DND-41 (cell line): Measurements from ENCODE around the gene STK32C.

Experiments
- ATAC-seq: fragments of 200-7000 bp; cut with Tn5 transposase; 3 replicates; pipeline ENCODE4 v1.9.1; 2021; ENCODE audit warnings: low read depth; ENCODE audit not compliant: insufficient read depth
- DNase-seq: peaks from one replicate; pipeline ENCODE4 v3.0.0-alpha.2; 2020
- H2AFZ ChIP-seq: 2 replicates; pipeline ENCODE4 v1.6.0; 2012; ENCODE audit warnings: low read depth, low read length
- H3K27ac ChIP-seq: 2 replicates; pipeline ENCODE4 v1.5.1; 2012; ENCODE audit warnings: low read length, inconsistent platforms
- H3K27me3 ChIP-seq: fragments of 200-600 bp; sonication (generic); 2 replicates; pipeline ENCODE4 v1.6.0; 2012; ENCODE audit warnings: low read length, mild to moderate bottlenecking, inconsistent platforms; ENCODE audit not compliant: insufficient read depth, poor library complexity
- H3K36me3 ChIP-seq: 2 replicates; pipeline ENCODE4 v1.5.1; 2012; ENCODE audit warnings: low read length, inconsistent platforms; ENCODE audit not compliant: insufficient read depth
- H3K4me1 ChIP-seq: 2 replicates; pipeline ENCODE4 v1.5.1; 2012; ENCODE audit warnings: mild to moderate bottlenecking, low read length; ENCODE audit not compliant: insufficient read depth
- H3K4me2 ChIP-seq: 2 replicates; pipeline ENCODE4 v1.6.0; 2012; ENCODE audit warnings: mild to moderate bottlenecking, moderate library complexity, low read length, inconsistent platforms; ENCODE audit not compliant: insufficient read depth
- H3K4me3 ChIP-seq, 2 experiments: fragments of 200-600 bp in 1 of 2; shearing (Covaris generic) in 1 of 2; 2 replicates each; pipeline ENCODE4 v1.5.1; 2012 to 2016; ENCODE audit warnings: inconsistent platforms in 2 of 2, low read length in 2 of 2, mild to moderate bottlenecking in 2 of 2, low read depth in 1 of 2, moderate library complexity in 1 of 2
- H3K79me2 ChIP-seq: 2 replicates; pipeline ENCODE4 v1.6.0; 2012; ENCODE audit warnings: low read length, inconsistent platforms; ENCODE audit not compliant: insufficient read depth
- H3K9ac ChIP-seq: 2 replicates; pipeline ENCODE4 v1.6.0; 2012; ENCODE audit warnings: low read depth, mild to moderate bottlenecking, inconsistent platforms, low read length, moderate library complexity
- H3K9me3 ChIP-seq: 2 replicates; pipeline ENCODE4 v1.5.1; 2012; ENCODE audit warnings: low read length, moderate library complexity, mild to moderate bottlenecking, inconsistent platforms; ENCODE audit not compliant: insufficient read depth, severe bottlenecking
- H4K20me1 ChIP-seq: 2 replicates; pipeline ENCODE4 v1.6.0; 2012; ENCODE audit warnings: low read length; ENCODE audit not compliant: insufficient read depth
- CTCF ChIP-seq: IDR thresholded peaks from 2 replicates; pipeline ENCODE4 v1.5.1; 2012; ENCODE audit warnings: borderline replicate concordance, low read length, moderate library complexity, mild to moderate bottlenecking; ENCODE audit not compliant: poor library complexity, severe bottlenecking; ENCODE audit errors: extremely low read depth
- EZH2 ChIP-seq: IDR thresholded peaks from 3 replicates; pipeline ENCODE4 v1.6.1; 2012; ENCODE audit warnings: borderline replicate concordance, low read depth, mild to moderate bottlenecking, moderate library complexity, low read length, inconsistent platforms; ENCODE audit not compliant: severe bottlenecking

Gene STK32C

GRCh38 chr10:132272231-132272971 lies 35.3 kb downstream of the STK32C start:
- Histone ChIP-seq H4K20me1 (peaks cover under 1% of the 10 kb centered on the region; the same call in 1 of the 2 replicates), H3K9me3 (peaks cover 3% of the 10 kb centered on the region), H3K27me3 (no peaks in the 10 kb centered on the region), H2AFZ (no peak overlapping the region), H3K4me2 (no peak overlapping the region), H3K36me3 (no peaks in the 10 kb centered on the region), H3K4me3 (no peak overlapping the region), H3K4me1 (no peaks in the 10 kb centered on the region), H3K79me2 (no peaks in the 10 kb centered on the region), H3K9ac (no peak overlapping the region), H3K27ac (no peak overlapping the region)
- ATAC-seq: no peak
- DNase-seq: no peak
- TF ChIP-seq CTCF (no peak), EZH2 (no peak)

GRCh38 chr10:132271458-132272230 lies 36.1 kb downstream of the STK32C start:
- no peak for DNase-seq
- peaks cover 3% of the 10 kb centered on the region for H3K9me3 ChIP-seq
- TF ChIP-seq CTCF (no peak), EZH2 (no peak)
- H2AFZ ChIP-seq: no peak overlapping the region
- no peak for ATAC-seq
- H3K4me1 ChIP-seq: no peaks in the 10 kb centered on the region
- H3K27ac ChIP-seq: no peak overlapping the region
- H4K20me1 ChIP-seq: peaks cover 3% of the 10 kb centered on the region; the same call in 1 of the 2 replicates
- no peak overlapping the region for H3K4me2 ChIP-seq
- no peak overlapping the region for H3K9ac ChIP-seq
- H3K27me3 ChIP-seq: no peaks in the 10 kb centered on the region
- H3K79me2 ChIP-seq: no peaks in the 10 kb centered on the region
- no peaks in the 10 kb centered on the region for H3K36me3 ChIP-seq
- no peak overlapping the region for H3K4me3 ChIP-seq

- Histone ChIP-seq H2AFZ (no peak overlapping the region), H3K79me2 (no peaks in the 10 kb centered on the region), H3K27ac (no peak overlapping the region), H3K4me3 (no peak overlapping the region), H3K4me2 (no peak overlapping the region), H3K9ac (no peak overlapping the region), H4K20me1 (peaks cover 3% of the 10 kb centered on the region; the same call in 1 of the 2 replicates), H3K27me3 (no peaks in the 10 kb centered on the region), H3K36me3 (no peaks in the 10 kb centered on the region), H3K9me3 (peaks cover 3% of the 10 kb centered on the region), H3K4me1 (no peaks in the 10 kb centered on the region)
- no peak for DNase-seq
- TF ChIP-seq EZH2: no peak
- TF ChIP-seq CTCF: no peak
- ATAC-seq: no peak
Measured at GRCh38 chr10:132270721-132271457, 36.9 kb downstream of the STK32C start.
